Endodermal cell (in vitro differentiated cells): Measurements from ENCODE around the gene INSC. TPM values are rescaled to one million over a fixed set of nuclear protein-coding genes. Genes with fewer than 3 reads are reported as not detected.

Experiments
- DNase-seq: peaks from one replicate; pipeline ENCODE4 v3.0.0-alpha.2; 2017
- H3K27ac ChIP-seq: 2 replicates; pipeline ENCODE4 v1.5.1; 2013; ENCODE audit warnings: mild to moderate bottlenecking, low read depth, low read length, moderate library complexity
- H3K27me3 ChIP-seq: 2 replicates; pipeline ENCODE4 v1.6.1; 2013; ENCODE audit warnings: mild to moderate bottlenecking, low read length, moderate library complexity; ENCODE audit not compliant: insufficient read depth, control insufficient read depth, poor library complexity, severe bottlenecking
- H3K36me3 ChIP-seq: 2 replicates; pipeline ENCODE4 v1.7.0; 2013; ENCODE audit warnings: mild to moderate bottlenecking, low read length, moderate library complexity; ENCODE audit not compliant: control insufficient read depth, insufficient read depth
- H3K4me1 ChIP-seq: one replicate; pipeline ENCODE4 v1.7.0; 2013; ENCODE audit warnings: low read length; ENCODE audit not compliant: control insufficient read depth, insufficient read depth
- H3K4me3 ChIP-seq: 2 replicates; pipeline ENCODE4 v1.5.1; 2013; ENCODE audit warnings: mild to moderate bottlenecking, low read length, moderate library complexity
- H3K9ac ChIP-seq: 2 replicates; pipeline ENCODE4 v1.6.1; 2013; ENCODE audit warnings: mild to moderate bottlenecking, low read length, moderate library complexity; ENCODE audit not compliant: poor library complexity, severe bottlenecking; ENCODE audit errors: extremely low read depth
- H3K9me3 ChIP-seq: 2 replicates; pipeline ENCODE4 v1.6.1; 2013; ENCODE audit warnings: mild to moderate bottlenecking, low read length, moderate library complexity; ENCODE audit not compliant: control insufficient read depth
- H3K27ac Mint-ChIP-seq: 2 replicates; pipeline ENCODE4 v1.8.0; 2020; ENCODE audit warnings: mixed read lengths
- H3K27me3 Mint-ChIP-seq: 2 replicates; pipeline ENCODE4 v1.8.0; 2021; ENCODE audit warnings: mild to moderate bottlenecking, mixed read lengths; ENCODE audit not compliant: insufficient read depth
- H3K36me3 Mint-ChIP-seq: 2 replicates; pipeline ENCODE4 v1.8.0; 2020; ENCODE audit warnings: low read depth, mixed read lengths
- H3K4me1 Mint-ChIP-seq: 2 replicates; pipeline ENCODE4 v1.8.0; 2020; ENCODE audit warnings: mixed read lengths
- H3K4me3 Mint-ChIP-seq: 2 replicates; pipeline ENCODE4 v1.8.0; 2020; ENCODE audit warnings: mild to moderate bottlenecking, moderate library complexity, mixed read lengths
- H3K9me3 Mint-ChIP-seq: 2 replicates; pipeline ENCODE4 v1.8.0; 2020; ENCODE audit warnings: mild to moderate bottlenecking, mixed read lengths
- WGBS, 2 experiments: methylation state at CpG; one replicate each; pipeline versions ENCODE4 v1.1.5 to v1.1.7; 2013; ENCODE audit warnings: missing lambda C conversion rate in 2 of 2, mixed read lengths in 1 of 2; ENCODE audit not compliant: insufficient coverage in 1 of 2, insufficient read length in 1 of 2; 5-methylcytosine and 5-hydroxymethylcytosine counted together
- total RNA-seq, 2 donors: library from RNA; stranded (reverse); fragmentation: NEBNext Ultra II Directional in 1 of 2; extraction: Animal tissue kit (Norgen Biotek cat#: 25700) in 1 of 2; gene quantifications; 2 replicates in 1 of 2; 3 replicates in 1 of 2; pipeline ENCODE4 v1.2.1, GENCODE V29; 2021
- TF ChIP-seq, protein P1 (sequence below): fragments of 200-600 bp; sonication (generic); conservative IDR thresholded peaks from 2 replicates; pipeline ENCODE4 v1.5.0; 2021; ENCODE audit warnings: antibody characterized with exemption, mild to moderate bottlenecking

The INSC gene
- total RNA-seq, 2 donors from 2014 or later = not detected

DNA sequence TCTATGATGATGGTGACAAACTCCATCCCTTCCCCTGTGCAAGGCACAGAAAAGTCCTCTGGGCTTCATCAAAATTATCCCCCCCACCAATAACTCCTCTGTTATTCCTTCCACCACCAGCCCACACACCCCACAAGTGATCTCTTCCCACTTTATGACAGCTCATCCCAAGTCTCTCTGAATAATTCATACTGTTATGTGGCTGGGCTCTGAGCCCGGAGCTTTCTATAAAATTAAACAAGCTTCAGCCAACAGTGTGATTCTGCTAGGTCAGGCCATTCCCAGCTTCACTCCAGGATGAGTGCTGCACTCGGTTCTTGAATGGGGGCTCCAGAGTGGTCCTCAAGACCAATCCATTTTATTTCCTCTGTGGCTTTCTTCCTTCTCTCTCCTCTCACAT is 83.0 kb downstream of the INSC start:
- no peak overlapping the region for H3K27ac Mint-ChIP-seq
- Histone ChIP-seq H3K36me3 (no peaks in the 10 kb centered on the region), H3K27me3 (peaks cover 8% of the 10 kb centered on the region), H3K4me3 (no peak overlapping the region), H3K4me1 (peaks cover 4% of the 10 kb centered on the region), H3K9me3 (no peaks in the 10 kb centered on the region), H3K9ac (no peak overlapping the region), H3K27ac (no peak overlapping the region)
- H3K27me3 Mint-ChIP-seq = peaks cover 11% of the 10 kb centered on the region
- TF ChIP-seq, protein P1, sequence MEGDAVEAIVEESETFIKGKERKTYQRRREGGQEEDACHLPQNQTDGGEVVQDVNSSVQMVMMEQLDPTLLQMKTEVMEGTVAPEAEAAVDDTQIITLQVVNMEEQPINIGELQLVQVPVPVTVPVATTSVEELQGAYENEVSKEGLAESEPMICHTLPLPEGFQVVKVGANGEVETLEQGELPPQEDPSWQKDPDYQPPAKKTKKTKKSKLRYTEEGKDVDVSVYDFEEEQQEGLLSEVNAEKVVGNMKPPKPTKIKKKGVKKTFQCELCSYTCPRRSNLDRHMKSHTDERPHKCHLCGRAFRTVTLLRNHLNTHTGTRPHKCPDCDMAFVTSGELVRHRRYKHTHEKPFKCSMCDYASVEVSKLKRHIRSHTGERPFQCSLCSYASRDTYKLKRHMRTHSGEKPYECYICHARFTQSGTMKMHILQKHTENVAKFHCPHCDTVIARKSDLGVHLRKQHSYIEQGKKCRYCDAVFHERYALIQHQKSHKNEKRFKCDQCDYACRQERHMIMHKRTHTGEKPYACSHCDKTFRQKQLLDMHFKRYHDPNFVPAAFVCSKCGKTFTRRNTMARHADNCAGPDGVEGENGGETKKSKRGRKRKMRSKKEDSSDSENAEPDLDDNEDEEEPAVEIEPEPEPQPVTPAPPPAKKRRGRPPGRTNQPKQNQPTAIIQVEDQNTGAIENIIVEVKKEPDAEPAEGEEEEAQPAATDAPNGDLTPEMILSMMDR = no peak
- peaks cover 14% of the 10 kb centered on the region for H3K4me1 Mint-ChIP-seq
- H3K4me3 Mint-ChIP-seq = no peak overlapping the region
- WGBS, 2 experiments = 85 to 95% methylated on average over 2 of the region's 2 CpGs
- H3K9me3 Mint-ChIP-seq = no peaks in the 10 kb centered on the region
- peak; percentile 8 for DNase-seq
- H3K36me3 Mint-ChIP-seq = no peaks in the 10 kb centered on the region

DNA sequence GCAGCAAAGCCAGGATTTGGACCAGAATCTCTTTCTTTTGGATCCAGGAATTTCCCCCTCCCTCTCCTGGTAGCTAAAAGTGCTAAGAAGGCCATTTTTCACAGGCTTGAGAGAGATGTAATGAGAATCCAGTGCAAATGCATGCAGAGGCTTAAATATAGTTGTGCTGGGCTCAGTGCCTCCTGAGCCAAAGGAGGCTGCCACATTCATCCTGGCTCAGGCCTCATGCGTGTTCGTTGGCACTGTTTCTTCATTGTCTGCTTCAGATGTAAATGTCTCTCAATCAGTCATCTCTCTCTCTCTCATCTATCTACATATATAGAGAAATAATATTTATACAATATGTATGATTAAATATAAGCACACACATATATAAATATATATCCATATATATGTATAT is 83.6 kb downstream of the INSC start:
- TF ChIP-seq, protein P1 = no peak
- DNase-seq = peak; percentile 24

DNA sequence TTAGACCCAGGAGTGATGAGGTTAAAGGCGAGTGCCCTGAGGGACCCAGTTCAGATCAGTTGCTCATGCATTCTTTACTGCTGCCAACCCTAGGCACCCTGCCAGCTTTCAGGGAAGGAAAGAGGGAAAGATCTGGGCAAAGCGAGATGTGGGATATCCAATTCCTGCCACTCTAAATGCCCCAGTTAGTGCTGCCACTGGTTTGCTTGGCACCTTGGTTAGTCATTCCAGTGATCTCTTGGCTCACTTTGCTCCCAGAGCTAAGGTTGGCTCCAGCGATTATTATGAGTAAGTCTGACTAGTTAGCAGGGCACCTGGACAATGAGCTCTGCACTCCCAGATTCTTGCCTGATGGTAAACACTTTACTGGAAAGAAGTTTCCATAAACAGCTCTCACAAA is 85.0 kb downstream of the INSC start:
- 92% methylated on average over 3 of the region's 3 CpGs; no CpG with 5 or more reads in 1 of the 2 experiments for WGBS, 2 experiments
- Mint-ChIP-seq H3K4me3 (no peak overlapping the region), H3K4me1 (peaks cover 14% of the 10 kb centered on the region), H3K27ac (no peak overlapping the region), H3K36me3 (no peaks in the 10 kb centered on the region), H3K9me3 (no peaks in the 10 kb centered on the region), H3K27me3 (peaks cover 13% of the 10 kb centered on the region)
- TF ChIP-seq, protein P1 = no peak
- no peaks in the 10 kb centered on the region for H3K9me3 ChIP-seq
- H3K4me1 ChIP-seq = peaks cover 4% of the 10 kb centered on the region
- H3K4me3 ChIP-seq = no peak overlapping the region
- no peaks in the 10 kb centered on the region for H3K36me3 ChIP-seq
- peak; percentile 19 for DNase-seq
- peaks cover 8% of the 10 kb centered on the region for H3K27me3 ChIP-seq
- H3K9ac ChIP-seq = no peak overlapping the region
- no peak overlapping the region for H3K27ac ChIP-seq

More for the DNA sequence above, 83.6 kb downstream of the INSC start:
- H3K4me3 ChIP-seq = no peak overlapping the region
- Mint-ChIP-seq H3K36me3 (no peaks in the 10 kb centered on the region), H3K4me3 (no peak overlapping the region), H3K27ac (no peak overlapping the region), H3K9me3 (no peaks in the 10 kb centered on the region), H3K4me1 (peaks cover 14% of the 10 kb centered on the region), H3K27me3 (peaks cover 13% of the 10 kb centered on the region)
- no peaks in the 10 kb centered on the region for H3K36me3 ChIP-seq
- H3K9me3 ChIP-seq = no peaks in the 10 kb centered on the region
- 100% methylated on average over 2 of the region's 2 CpGs; no CpG with 5 or more reads in 1 of the 2 experiments for WGBS, 2 experiments
- H3K4me1 ChIP-seq = peaks cover 4% of the 10 kb centered on the region
- no peak overlapping the region for H3K27ac ChIP-seq
- no peak overlapping the region for H3K9ac ChIP-seq
- H3K27me3 ChIP-seq = peaks cover 8% of the 10 kb centered on the region
